Transverse colon (tissue), 4 donors: ENCODE results near the gene PLA2G4D. TPM values are rescaled to one million over a fixed set of nuclear protein-coding genes. Genes with fewer than 3 reads are reported as not detected.
A peak's percentile ranks its signal among the peaks of the same experiment; 100 is the strongest.

Experiments used
- DNase-seq: peaks from one replicate; pipeline ENCODE4 v3.0.0-alpha.2; 2019
- H3K27ac ChIP-seq, 4 donors: fragments of 200-600 bp; sonication (generic); 2 replicates each; pipeline ENCODE4 v1.5.1; 2016 to 2018; ENCODE audit warnings: inconsistent platforms in 4 of 4
- H3K27me3 ChIP-seq: fragments of 200-600 bp; sonication (generic); 2 replicates; pipeline ENCODE4 v1.5.1; 2017; ENCODE audit warnings: inconsistent platforms
- H3K36me3 ChIP-seq, 4 donors: fragments of 200-600 bp; sonication (generic); 2 replicates each; pipeline ENCODE4 v1.5.1; 2017 to 2019; ENCODE audit warnings: inconsistent platforms in 4 of 4
- H3K4me1 ChIP-seq, 4 donors: fragments of 200-600 bp; sonication (generic); 2 replicates each; pipeline ENCODE4 v1.5.1; 2017 to 2020; ENCODE audit warnings: inconsistent platforms in 4 of 4
- H3K4me3 ChIP-seq, 4 donors: fragments of 200-600 bp; sonication (generic); 1 replicate in 1 of 4; 2 replicates in 3 of 4; pipeline versions ENCODE4 v1.5.1 to v1.6.1; 2017 to 2019; ENCODE audit warnings: inconsistent platforms in 4 of 4
- H3K9me3 ChIP-seq, 2 donors: fragments of 200-600 bp; sonication (generic); 2 replicates each; pipeline ENCODE4 v1.5.1; 2017 to 2019; ENCODE audit warnings: inconsistent platforms in 2 of 2
- CTCF ChIP-seq, 5 experiments: fragments of 200-600 bp in 3 of 5; fragments of 450-650 bp in 2 of 5; sonication (generic) in 3 of 5; IDR thresholded peaks; 1 replicate in 2 of 5; 2 replicates in 3 of 5; pipeline ENCODE4 v1.5.1; 2016 to 2017; ENCODE audit warnings: antibody characterized with exemption in 5 of 5, inconsistent platforms in 3 of 5, mild to moderate bottlenecking in 2 of 5, moderate library complexity in 1 of 5
- EP300 ChIP-seq: sonication (generic); formaldehyde crosslinking; IDR thresholded peaks from one replicate; pipeline ENCODE4 v1.6.1; 2017; ENCODE audit warnings: antibody characterized with exemption, low read depth
- POLR2A ChIP-seq: fragments of 450-650 bp; IDR thresholded peaks from one replicate; pipeline ENCODE4 v1.6.1; 2016; ENCODE audit warnings: antibody characterized with exemption, mild to moderate bottlenecking, moderate library complexity
- POLR2AphosphoS5 ChIP-seq, 3 donors: sonication (generic); formaldehyde crosslinking; IDR thresholded peaks; one replicate each; pipeline ENCODE4 v1.6.1; 2016; ENCODE audit warnings: antibody characterized with exemption in 3 of 3
- WGBS, 2 donors: methylation state at CpG; one replicate each; pipeline ENCODE4 v1.1.5; 2018; ENCODE audit warnings: low coverage in 1 of 2; 5-methylcytosine and 5-hydroxymethylcytosine counted together
- in situ Hi-C, 4 donors: fragments of 200-750 bp; cut with MboI; loops; one replicate each; pipeline versions ENCODE4 v1.15.0 to v1.15.1; 2017; ENCODE audit warnings: low sequenced_read_pairs in 3 of 4, low pct_ligation_motif_present in 1 of 4, low pct_unique_long_range_greater_than_20kb in 1 of 4
- intact Hi-C: fragments of 100-400 bp; cut with DNase I; formaldehyde crosslinking; loops from one replicate; pipeline ENCODE4 v1.15.1; 2023; ENCODE audit warnings: low total_unique reads
- total RNA-seq, 4 donors: library from RNA; depleted of rRNA; stranded (reverse); fragments of >200 nt; gene quantifications; one replicate each; pipeline ENCODE4 v1.1.0, GENCODE V29; 2016

PLA2G4D gene
- total RNA-seq, 4 donors from 2014 or later: 0.16 TPM; not detected in 3

GRCh38 chr15:42059661-42060476, 34.5 kb downstream of the PLA2G4D start:
- no peaks in the 10 kb centered on the region for H3K27me3 ChIP-seq
- in situ Hi-C loops: loop anchor here (5.0 to 10.0 kb wide), 3 partner anchors 65 to 75 kb away; no protein-coding TSS in a partner anchor
- H3K4me3 ChIP-seq: no peak overlapping the region
- no peak overlapping the region for H3K27ac ChIP-seq
- WGBS, 2 donors: 30 to 42% methylated on average over 7 to 14 of the region's 14 CpGs
- intact Hi-C loops: no loop called here
- no peaks in the 10 kb centered on the region for H3K9me3 ChIP-seq
- no peaks in the 10 kb centered on the region for H3K36me3 ChIP-seq
- TF ChIP-seq EP300 (no peak), CTCF (IDR thresholded peaks at IDR 0.05) (peak; percentile 86 to 90 (median 89)), POLR2AphosphoS5 (IDR thresholded peaks at IDR 0.05) (no peak), POLR2A (no peak)
- peak; percentile 70 for DNase-seq
- peaks cover 4 to 12% (median 6%) of the 10 kb centered on the region in 4 donors for H3K4me1 ChIP-seq

- in situ Hi-C loops (no loop called here), intact Hi-C loops (no loop called here)
- WGBS, 2 donors: 49 to 52% methylated on average over 3 of the region's 3 CpGs
- Histone ChIP-seq H3K4me1 (peaks cover 4 to 12% (median 6%) of the 10 kb centered on the region in 4 donors), H3K27ac (no peak overlapping the region), H3K4me3 (no peak overlapping the region), H3K27me3 (no peaks in the 10 kb centered on the region), H3K36me3 (no peaks in the 10 kb centered on the region), H3K9me3 (no peaks in the 10 kb centered on the region)
- DNase-seq: no peak
- no peak for TF ChIP-seq CTCF (IDR thresholded peaks at IDR 0.05)
- TF ChIP-seq POLR2AphosphoS5 (IDR thresholded peaks at IDR 0.05): no peak
- no peak for TF ChIP-seq EP300
- TF ChIP-seq POLR2A: no peak
Observed at GRCh38 chr15:42058791-42059190, 35.6 kb downstream of the PLA2G4D start.

GRCh38 chr15:42057799-42058646, 36.3 kb downstream of the PLA2G4D start:
- 74 to 89% methylated on average over 4 to 6 of the region's 6 CpGs for WGBS, 2 donors
- Histone ChIP-seq H3K27ac (peak overlapping the region; percentile 45 to 78 (median 70)), H3K4me3 (no peak overlapping the region), H3K27me3 (no peaks in the 10 kb centered on the region), H3K9me3 (no peaks in the 10 kb centered on the region), H3K4me1 (peaks cover 4 to 12% (median 6%) of the 10 kb centered on the region in 4 donors), H3K36me3 (no peaks in the 10 kb centered on the region)
- TF ChIP-seq CTCF (IDR thresholded peaks at IDR 0.05): no peak
- no peak for TF ChIP-seq EP300
- TF ChIP-seq POLR2A: no peak
- no peak for TF ChIP-seq POLR2AphosphoS5 (IDR thresholded peaks at IDR 0.05)
- no peak for DNase-seq
- intact Hi-C loops (no loop called here), in situ Hi-C loops (no loop called here)
